ENCODE results near the gene SLC11A1. TPM values are rescaled to one million over a fixed set of nuclear protein-coding genes. Genes with fewer than 3 reads are reported as not detected.

SLC11A1 gene
- total and polyA plus RNA-seq, 2 donors (not counting 1 experiment from before 2014, with no cell fraction given) = 6.5 to 65.3 TPM

- ChIA-PET POLR2A (interaction anchor here (0.7 to 2.0 kb wide), 4 partner anchors 10 to 678 kb away, joined by 3 to 5 read pairs (median 4); partner anchors contain the start of gene TMBIM1), CTCF (interaction anchor here (1.0 to 1.8 kb wide), 6 partner anchors 59 to 281 kb away, joined by 3 to 6 read pairs (median 3); no protein-coding TSS in a partner anchor)
- Mint-ChIP-seq H3K27me3 (no peaks in the 10 kb centered on the region), H3K4me1 (peaks cover 47% of the 10 kb centered on the region), H3K27ac (peak overlapping the region; percentile 90), H3K4me3 (peak overlapping the region; percentile 88), H3K9me3 (ENCODE audit: insufficient read depth) (no peaks in the 10 kb centered on the region)
- H3K36me3 ChIP-seq (replicated peaks in 1 of 2; ENCODE audit: control extremely low read depth in 1 of 2, control insufficient read depth in 1 of 2, extremely low read depth in 1 of 2, insufficient read depth in 2 of 2, low read length in 1 of 2) = peaks cover 2 to 33% of the 10 kb centered on the region in 2 experiments
- H3K27me3 ChIP-seq (replicated peaks in 1 of 4; ENCODE audit: control extremely low read depth in 1 of 4, control insufficient read depth in 3 of 4, insufficient read depth in 4 of 4, low read length in 3 of 4) = no peaks in the 10 kb centered on the region
- peak overlapping the region; percentile 15 to 72 (median 53) for H3K4me3 ChIP-seq (ENCODE audit: control extremely low read depth in 1 of 5, extremely low read depth in 1 of 5, insufficient read depth in 1 of 5, low read depth in 2 of 5, low read length in 4 of 5)
- H3K27ac ChIP-seq (ENCODE audit: low read length in 2 of 2) = peak overlapping the region; percentile 62 to 82
- peaks cover 30 to 48% of the 10 kb centered on the region in 2 donors for H3K4me1 ChIP-seq (ENCODE audit: control insufficient read depth in 2 of 2, insufficient read depth in 2 of 2, low read length in 2 of 2)
- peak overlapping the region; percentile 64 for H2AFZ ChIP-seq (ENCODE audit: insufficient read depth, low read depth, low read length, poor library complexity, severe bottlenecking)
- DNase-seq (peak; percentile 93), ATAC-seq (ENCODE audit: low read depth) (peak; percentile 81)
- no peak for TF ChIP-seq EZH2 (IDR thresholded peaks at IDR 0.05; ENCODE audit: borderline replicate concordance, insufficient read depth, low read depth, low read length, poor library complexity, severe bottlenecking)
- TF ChIP-seq, protein P1, sequence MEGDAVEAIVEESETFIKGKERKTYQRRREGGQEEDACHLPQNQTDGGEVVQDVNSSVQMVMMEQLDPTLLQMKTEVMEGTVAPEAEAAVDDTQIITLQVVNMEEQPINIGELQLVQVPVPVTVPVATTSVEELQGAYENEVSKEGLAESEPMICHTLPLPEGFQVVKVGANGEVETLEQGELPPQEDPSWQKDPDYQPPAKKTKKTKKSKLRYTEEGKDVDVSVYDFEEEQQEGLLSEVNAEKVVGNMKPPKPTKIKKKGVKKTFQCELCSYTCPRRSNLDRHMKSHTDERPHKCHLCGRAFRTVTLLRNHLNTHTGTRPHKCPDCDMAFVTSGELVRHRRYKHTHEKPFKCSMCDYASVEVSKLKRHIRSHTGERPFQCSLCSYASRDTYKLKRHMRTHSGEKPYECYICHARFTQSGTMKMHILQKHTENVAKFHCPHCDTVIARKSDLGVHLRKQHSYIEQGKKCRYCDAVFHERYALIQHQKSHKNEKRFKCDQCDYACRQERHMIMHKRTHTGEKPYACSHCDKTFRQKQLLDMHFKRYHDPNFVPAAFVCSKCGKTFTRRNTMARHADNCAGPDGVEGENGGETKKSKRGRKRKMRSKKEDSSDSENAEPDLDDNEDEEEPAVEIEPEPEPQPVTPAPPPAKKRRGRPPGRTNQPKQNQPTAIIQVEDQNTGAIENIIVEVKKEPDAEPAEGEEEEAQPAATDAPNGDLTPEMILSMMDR (IDR thresholded peaks at IDR 0.05) = peak; percentile 69
- peak overlapping the region; percentile 96 for H3K4me2 ChIP-seq (replicated peaks; ENCODE audit: low read depth, low read length, poor library complexity, severe bottlenecking)
- no peaks in the 10 kb centered on the region for H3K9me3 ChIP-seq (ENCODE audit: control extremely low read depth in 1 of 3, control insufficient read depth in 2 of 3, insufficient read depth in 1 of 3, low read length in 2 of 3)
- peaks cover 35% of the 10 kb centered on the region for H4K20me1 ChIP-seq (ENCODE audit: control insufficient read depth, insufficient read depth, low read length, poor library complexity, severe bottlenecking)
- H3K79me2 ChIP-seq (ENCODE audit: control insufficient read depth, insufficient read depth, low read length) = peaks cover 8% of the 10 kb centered on the region
- peak overlapping the region; percentile 59 for H3K9ac ChIP-seq (ENCODE audit: low read length)
- WGBS (ENCODE audit: insufficient coverage) = under 1% methylated on average over 45 of the region's 56 CpGs
- intact Hi-C loops (cut with micrococcal nuclease) = loop anchor here (1.0 to 2.0 kb wide), 6 partner anchors 10 to 490 kb away; partner anchors contain the start of genes CNOT9, TTLL4 and USP37
Measured at GRCh38 chr2:218406209-218406948, 24.3 kb downstream of the SLC11A1 start.

All from B cell (primary cell).